AG04449 (cell line): ENCODE measurements around the gene ZP2.
"Not testable (repeated sequence)": the region's sequence is repeated elsewhere in the genome, so short reads cannot be mapped to it uniquely, and the experiment has no call there.

ENCODE experiments used
- CTCF ChIA-PET: fragments of 350-600 bp; formaldehyde crosslinking; extraction: SDS; loops from one replicate; lab custom pipeline; 2021; ENCODE audit warnings: antibody characterized with exemption; lab: Yijun Ruan, JAX
- POLR2A ChIA-PET: fragments of 400-600, 350-600 bp; formaldehyde crosslinking; extraction: SDS; loops from one replicate; lab custom pipeline; 2020; ENCODE audit warnings: antibody characterized with exemption, inconsistent platforms; lab: Yijun Ruan, JAX
- DNase-seq: peaks from one replicate; pipeline ENCODE4 v3.0.0-alpha.2; 2010; ENCODE audit warnings: low read depth, low spot score
- H3K4me3 ChIP-seq: 2 replicates; pipeline ENCODE4 v1.5.1; 2011; ENCODE audit warnings: low read depth, mild to moderate bottlenecking, control low read depth, low read length
- CTCF ChIP-seq: IDR thresholded peaks from one replicate; pipeline ENCODE4 v1.5.1; 2011; ENCODE audit warnings: mild to moderate bottlenecking, moderate library complexity, low read length, control low read depth, inconsistent platforms; ENCODE audit not compliant: insufficient read depth; ENCODE audit errors: missing control alignments

Gene ZP2

DNA sequence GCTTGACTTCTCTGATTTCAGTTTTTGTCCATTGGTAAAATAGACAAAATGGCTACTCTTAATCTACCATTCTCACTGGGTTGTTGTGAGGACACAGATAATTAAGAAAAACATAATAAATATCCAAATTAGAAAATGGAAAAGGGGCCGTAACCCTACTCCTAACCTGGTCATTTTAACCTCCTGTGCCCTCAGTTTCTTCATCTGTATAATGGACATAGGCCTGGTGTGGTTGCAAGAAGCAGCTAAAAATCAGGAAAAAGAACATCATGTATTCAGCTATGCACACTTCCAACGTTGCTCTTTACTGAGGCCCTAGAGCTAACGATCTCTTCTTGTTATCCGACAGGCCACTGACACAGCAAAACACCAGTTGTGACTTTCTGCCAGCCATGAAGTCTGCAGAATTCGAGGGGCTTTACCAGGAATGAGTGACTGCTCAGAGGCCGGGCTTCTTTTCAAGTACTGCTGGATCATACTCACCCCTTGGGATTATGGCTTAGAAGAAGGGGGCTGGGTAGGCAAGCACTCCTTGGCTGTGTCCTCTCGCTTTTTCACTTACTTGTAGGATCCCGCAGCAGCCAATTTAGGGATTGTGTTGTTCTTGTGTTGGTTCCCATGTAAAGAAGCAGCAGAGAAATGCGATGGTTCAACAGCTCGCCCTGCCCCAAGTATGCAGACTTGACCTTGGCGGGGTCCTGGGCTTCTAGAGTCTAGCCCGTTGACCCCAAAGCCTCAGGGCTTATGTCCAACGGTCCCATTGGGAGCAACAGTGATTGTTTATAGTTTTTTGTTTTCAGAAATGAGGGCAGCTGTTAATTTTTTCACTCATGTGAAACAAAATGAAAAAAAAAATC is 32.0 kb downstream of the ZP2 start:
- TF ChIP-seq CTCF = no peak
- ChIA-PET POLR2A (no interaction called here), CTCF (interaction anchor here (1.1 kb wide), 1 partner anchor 9 kb away, joined by 3 read pairs; no protein-coding TSS in a partner anchor)
- DNase-seq = no peak
- H3K4me3 ChIP-seq = no peak overlapping the region

- ChIA-PET POLR2A (no interaction called here), CTCF (interaction anchor here (4.4 kb wide), 1 partner anchor 13 kb away, joined by 36 read pairs; no protein-coding TSS in a partner anchor)
- no peak for DNase-seq
- TF ChIP-seq CTCF = no peak
- no peak overlapping the region for H3K4me3 ChIP-seq
Measured at GRCh38 chr16:21175397-21175796, 36.0 kb downstream of the ZP2 start.

GRCh38 chr16:21172650-21173049 is 38.7 kb downstream of the ZP2 start:
- no peak for TF ChIP-seq CTCF
- no peak overlapping the region for H3K4me3 ChIP-seq
- ChIA-PET POLR2A (no interaction called here), CTCF (interaction anchor here (0.8 kb wide), 1 partner anchor 16 kb away, joined by 3 read pairs; no protein-coding TSS in a partner anchor)
- DNase-seq = no peak

DNA sequence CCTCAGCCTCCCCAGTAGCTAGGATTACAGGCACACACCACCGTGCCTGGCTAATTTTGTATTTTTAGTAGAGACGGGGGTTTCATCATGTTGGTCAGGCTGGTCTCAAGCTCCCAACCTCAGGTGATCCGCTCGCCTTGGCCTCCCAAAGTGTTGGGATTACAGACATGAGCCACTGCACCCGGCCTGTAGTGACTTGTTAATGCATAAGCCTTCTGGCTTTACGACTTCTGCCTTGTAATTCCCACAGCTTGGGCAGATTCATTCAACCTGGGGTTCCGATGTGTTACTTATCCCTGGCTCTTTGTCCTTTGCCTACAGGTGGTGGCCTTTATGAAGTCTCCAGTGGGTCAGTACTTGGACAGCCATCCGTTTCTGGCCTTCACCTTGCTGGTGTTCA is 41.3 kb downstream of the ZP2 start:
- H3K4me3 ChIP-seq, POLR2A ChIA-PET, DNase-seq: not testable (repeated sequence)
- CTCF ChIA-PET = interaction anchor here (1.4 to 4.8 kb wide), 3 partner anchors 13 to 132 kb away, joined by 4 to 29 read pairs (median 7); partner anchors contain the start of gene LDAF1

- no peak for DNase-seq
- TF ChIP-seq CTCF = no peak
Measured at GRCh38 chr16:21169249-21169981, 42.0 kb downstream of the ZP2 start.

GRCh38 chr16:21167929-21168602 is 43.3 kb downstream of the ZP2 start:
- no peak for DNase-seq
- ChIA-PET CTCF (interaction anchor here (1.0 to 4.8 kb wide), 6 partner anchors 9 to 1132 kb away, joined by 3 to 29 read pairs (median 5); partner anchors contain the start of gene LDAF1), POLR2A (interaction anchor here (0.9 kb wide), 1 partner anchor 20 kb away, joined by 4 read pairs; no protein-coding TSS in a partner anchor)
- TF ChIP-seq CTCF = no peak
- no peak overlapping the region for H3K4me3 ChIP-seq

More at GRCh38 chr16:21169249-21169981, 42.0 kb downstream of the ZP2 start:
- ChIA-PET CTCF (interaction anchor here (1.0 to 4.8 kb wide), 4 partner anchors 12 to 133 kb away, joined by 4 to 29 read pairs (median 6); partner anchors contain the start of gene LDAF1), POLR2A (interaction anchor here (0.8 kb wide), 1 partner anchor 13 kb away, joined by 3 read pairs; no protein-coding TSS in a partner anchor)
- no peak overlapping the region for H3K4me3 ChIP-seq
